Colon (tissue), 2 donors: ENCODE measurements around the gene APELA.
"Not testable (repeated sequence)": the region's sequence is repeated elsewhere in the genome, so short reads cannot be mapped to it uniquely, and the experiment has no call there.

Experiments
- FAIRE-seq: peaks from 2 replicates; lab custom pipeline; 2012; peaks lifted over from hg19 to GRCh38; lab: Jason Lieb, UNC
- donor health status: control.
- donor health status: control.

The APELA gene, protein sequence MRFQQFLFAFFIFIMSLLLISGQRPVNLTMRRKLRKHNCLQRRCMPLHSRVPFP

DNA sequence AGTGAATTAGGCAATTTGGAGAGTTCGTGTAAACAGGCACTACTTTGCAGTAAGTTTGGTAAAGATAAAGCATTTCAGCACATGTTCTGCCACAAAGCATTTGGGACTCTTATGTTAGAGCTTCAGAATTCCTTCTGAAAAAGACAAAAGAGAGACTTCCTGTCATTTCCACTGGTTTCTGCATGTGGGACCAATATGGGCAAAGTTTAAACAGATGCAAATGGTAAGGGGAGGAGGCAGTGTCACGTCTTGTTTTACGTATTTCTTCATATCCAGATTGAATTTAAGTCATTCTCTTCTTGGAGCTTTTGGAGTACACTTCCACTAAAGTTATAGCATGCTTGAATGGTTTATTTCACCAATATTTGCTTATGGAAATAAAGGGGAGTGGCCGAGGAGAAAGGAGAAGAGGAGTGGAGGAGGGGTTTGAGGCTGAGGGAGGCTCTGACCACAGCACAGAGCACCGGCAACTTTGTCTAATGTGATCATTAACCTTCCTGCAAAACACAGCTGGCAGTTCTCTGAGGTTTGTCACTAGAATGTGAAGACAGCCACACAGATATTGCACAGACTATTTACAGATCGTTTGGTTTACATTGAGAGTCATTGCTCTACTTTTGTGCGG is at the start of gene APELA:
Gene APELA (plus strand): TSS at position 479 of the 625 bp plus-strand sequence. CDS start 154 bp downstream, outside the sequence.
- no peak for FAIRE-seq

DNA sequence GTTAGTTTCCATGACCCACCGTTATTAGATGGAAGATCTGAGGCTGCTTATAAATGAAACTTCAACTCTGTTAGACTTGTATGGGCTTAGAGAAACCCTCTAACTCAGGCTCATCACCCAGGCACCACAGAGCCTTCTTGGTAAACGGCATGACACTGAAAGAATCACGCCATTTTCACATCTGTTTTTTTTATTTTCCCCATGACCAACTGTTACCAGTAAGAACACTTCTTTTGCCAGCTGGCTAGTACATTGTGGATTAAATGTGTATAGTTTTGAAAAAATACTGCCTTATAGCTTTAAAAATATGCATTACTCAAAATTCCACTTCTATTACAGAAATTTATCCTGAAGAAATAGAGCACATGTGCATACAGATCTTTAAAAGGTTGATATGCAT is 48.0 kb upstream of the APELA start:
- FAIRE-seq = no peak

DNA sequence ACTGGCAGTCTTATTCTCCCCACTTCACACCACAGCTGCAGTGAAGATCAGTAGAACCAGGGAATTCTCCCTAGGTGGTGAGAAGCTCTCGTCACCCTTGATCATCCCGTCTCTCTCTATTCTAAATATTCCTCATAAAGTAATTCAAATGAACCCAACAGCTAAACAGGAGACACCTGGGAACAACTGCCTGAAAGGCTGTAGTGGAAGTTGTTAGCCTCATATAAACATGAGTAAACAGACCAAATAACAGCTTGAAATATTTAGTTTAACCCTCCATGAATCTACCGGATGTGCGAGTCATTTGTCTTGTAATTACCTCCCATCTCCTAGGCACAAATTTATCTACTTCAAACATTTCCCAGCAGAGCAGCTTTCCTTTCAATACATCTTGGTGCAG is 30.4 kb upstream of the APELA start:
- FAIRE-seq = no peak

DNA sequence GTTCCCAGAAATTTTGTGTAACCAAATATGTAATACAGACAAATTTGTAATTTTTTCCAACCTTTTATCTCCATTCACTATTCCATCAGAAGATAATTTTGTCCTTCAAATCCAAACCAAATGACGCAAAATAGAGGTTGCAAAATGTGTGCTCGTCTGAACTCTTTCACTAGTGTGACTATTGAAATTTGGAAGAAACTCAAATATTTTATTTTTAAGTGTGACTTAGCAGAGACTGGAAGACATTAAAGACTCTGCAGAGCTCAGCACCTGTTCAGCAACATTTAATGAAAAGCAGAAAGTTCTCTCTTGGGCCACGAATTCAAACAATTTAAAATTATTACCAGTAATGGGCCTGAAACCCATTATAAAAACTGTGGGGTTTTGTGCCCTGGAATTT is 30.0 kb upstream of the APELA start:
- no peak for FAIRE-seq

DNA sequence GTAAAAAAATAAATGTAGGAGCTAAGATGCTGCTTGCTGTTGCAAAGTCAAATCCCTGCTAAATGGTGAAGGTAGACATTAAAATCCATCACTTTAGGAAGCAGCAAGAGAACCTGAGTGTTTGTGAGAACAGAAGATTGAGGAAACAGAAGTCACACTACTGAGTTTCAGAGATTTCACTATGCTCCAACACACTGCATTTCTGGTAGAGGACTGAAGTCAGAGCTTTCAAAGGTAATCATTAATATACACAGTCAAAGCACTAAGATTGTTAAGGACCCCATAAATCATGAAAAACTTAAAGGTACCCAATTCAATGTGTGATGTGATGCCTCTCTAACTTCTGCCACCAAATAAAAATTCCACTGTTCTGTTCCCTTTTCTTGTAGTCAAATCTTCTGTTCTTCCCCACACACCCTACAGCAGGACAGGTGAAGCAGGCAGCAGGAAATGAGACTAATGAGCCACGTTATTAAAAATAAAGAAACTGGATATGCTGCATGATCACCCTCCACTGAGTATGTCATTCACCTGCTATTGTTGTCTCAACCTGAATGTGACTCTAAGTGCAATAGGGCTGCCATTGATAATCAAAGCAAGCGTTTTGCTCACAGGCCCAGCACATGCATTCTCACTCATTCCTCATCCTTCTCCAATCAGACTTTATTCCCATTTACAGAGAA is 28.9 kb upstream of the APELA start:
- no peak for FAIRE-seq

DNA sequence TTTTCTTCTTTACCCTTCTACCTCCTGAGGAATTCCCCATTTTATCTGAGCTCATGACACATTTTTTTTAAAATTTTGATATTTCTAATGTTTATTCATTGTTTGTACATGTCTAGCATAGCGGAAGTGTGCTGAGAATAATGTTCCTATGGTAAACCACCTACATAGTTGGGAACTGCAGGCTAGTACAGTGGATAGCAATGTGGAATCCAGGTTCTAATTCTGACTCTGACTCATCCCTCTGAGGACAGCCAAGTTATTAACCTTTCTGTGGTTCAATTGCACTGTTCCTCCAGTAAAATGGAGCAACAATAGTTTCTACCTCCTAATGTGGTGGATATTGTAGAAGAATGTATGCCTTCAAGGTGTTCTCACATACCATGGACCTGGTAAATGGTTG is 20.6 kb upstream of the APELA start:
- FAIRE-seq = no peak

DNA sequence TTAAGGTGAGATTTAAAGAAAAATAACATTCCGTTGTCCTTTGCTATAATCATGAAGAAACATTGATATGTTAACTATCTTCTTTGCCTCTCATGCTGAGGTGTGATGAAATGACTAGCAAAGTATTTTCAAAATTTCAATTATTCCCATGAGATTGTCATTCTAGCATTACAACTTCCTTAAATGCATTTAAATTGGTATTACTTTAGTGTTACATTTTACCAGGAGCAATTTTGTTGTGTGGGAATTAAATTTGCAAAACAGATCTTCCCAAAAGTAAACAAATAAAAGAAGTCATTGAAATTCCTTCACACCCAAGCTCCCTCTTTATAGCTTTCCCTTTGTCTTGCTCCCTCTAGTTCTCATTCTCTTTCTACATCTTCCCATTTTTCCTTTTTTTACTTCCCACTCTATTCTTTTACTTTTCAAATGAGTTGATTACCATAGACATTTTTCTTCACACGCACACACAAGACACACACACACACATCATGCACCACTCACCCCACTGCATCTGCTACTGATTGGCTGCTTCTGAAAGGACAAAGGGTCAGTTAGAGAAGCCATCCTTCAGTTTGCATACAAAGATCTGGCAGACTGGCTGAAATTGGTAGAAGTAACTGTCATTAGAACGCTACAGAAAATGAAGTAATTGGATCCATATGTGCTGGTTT is 10.0 kb upstream of the APELA start:
- no peak for FAIRE-seq

DNA sequence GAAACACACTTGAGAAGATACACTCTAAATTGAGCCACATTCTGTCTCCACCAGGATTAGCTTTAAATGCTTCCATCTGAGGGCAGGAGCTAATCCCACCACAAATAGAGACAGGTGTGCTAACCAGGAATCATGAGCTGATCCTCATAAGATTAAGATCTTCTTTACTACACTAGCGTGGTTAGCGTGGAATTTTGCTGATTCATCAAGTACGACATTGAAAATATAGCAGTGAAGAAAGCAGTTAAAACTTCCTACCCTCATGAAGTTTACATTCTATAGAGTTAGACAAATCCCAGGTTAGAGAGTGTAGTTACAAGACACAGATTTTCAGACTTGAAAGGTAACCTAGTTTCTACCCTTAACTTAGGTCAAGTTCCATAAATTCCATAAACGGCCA is 5.3 kb upstream of the APELA start:
- FAIRE-seq = no peak

DNA sequence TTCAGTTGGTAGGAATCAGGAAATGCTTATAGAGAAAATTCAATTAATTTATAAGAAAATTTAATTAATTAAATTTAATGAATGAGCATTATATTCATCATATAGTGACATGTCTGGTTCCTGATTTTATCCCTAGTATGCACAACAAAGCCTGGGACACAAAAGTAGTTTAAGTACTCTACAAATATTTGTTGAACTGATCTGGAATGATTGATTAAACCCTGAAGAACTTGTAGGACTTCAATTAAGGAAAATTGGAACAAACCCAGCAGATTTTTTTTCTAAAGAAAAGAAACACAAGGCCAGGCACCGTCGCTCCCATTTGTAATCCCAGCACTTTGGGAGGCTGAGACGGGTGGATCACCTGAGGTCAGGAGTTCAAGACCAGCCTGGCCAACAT is 4.5 kb upstream of the APELA start:
- no peak for FAIRE-seq

DNA sequence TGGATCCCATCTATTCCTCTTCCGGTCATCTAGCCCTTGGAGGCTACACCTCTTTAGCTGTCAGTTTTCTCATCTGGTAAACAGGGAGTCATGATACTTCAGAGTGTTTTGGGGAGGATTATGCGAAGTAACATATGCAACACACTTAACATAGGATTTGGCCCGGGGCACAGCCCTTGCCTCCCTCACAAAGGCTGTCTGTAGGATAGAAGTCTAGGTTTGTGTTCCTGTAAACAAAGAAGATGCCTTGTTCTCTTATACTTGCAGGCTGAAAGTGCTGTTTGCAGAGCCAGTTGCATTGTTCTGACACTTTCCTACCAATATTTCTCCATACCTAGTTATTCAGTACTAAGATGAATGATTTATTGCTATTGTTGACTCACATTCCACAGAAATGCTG is 2.2 kb upstream of the APELA start:
- no peak for FAIRE-seq

DNA sequence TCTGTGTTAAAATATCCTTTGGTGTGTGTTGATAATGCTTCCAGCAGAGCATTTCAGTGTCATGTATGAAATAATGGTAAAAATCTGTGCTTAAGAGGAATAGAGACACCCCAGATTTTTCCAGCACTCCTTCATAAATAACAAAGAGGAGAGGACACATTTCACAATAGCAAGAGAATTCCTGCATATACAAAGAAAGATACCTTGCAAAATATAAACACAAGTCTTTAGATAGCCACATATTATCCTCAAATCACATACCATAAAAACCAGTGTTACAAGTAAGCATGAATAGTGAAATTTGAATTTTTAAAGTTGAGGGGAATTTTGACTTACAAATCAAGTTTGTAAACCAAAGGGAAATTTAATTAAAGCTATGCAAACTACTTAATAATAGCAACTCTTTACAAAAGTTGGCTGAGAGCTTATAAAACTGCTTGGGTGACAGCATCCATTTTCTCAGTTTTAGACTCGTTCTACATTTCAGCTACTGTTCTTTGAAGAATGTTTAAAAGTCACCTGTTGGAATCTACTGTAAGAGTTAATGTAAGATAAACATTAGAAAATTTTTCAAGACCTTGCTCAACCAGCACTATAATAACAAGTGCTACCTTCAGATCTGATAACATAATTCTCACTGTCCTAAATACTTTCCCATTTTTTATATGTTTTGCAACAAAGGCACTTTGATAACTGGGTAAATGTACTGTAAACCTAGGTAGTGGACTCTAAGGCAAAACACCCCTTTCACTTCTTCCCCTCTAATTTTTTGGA is 3.7 kb downstream of the APELA start:
- FAIRE-seq = no peak

DNA sequence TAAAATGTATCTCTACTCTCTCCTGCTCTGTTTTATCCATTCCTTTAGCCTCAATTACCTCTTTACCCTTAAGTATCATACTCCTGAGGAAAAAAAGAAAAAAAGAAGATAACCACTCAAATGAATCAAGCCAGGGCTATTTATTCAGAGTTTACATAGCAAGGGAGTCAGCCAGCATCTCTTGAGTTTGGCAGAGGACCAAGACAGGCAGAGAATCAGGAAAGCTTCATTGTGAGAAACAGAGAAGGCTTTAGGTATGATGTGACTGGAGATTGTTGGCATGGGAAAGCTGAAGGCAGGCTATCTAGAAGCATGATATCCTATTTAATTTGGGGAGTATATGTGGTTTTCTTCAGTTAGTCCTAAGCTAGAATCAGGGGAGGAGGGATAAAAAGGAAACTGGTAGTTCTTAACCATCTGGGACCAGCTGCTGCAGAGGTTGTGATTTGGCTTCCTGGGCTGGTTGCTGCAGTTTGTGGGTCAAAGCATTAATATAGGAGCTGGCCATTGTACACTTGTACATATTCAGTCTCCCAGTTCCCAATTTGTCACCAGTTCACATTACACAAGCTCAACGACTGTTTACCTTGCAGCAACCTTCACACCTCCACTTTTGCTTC is 11.2 kb downstream of the APELA start:
- no peak for FAIRE-seq

DNA sequence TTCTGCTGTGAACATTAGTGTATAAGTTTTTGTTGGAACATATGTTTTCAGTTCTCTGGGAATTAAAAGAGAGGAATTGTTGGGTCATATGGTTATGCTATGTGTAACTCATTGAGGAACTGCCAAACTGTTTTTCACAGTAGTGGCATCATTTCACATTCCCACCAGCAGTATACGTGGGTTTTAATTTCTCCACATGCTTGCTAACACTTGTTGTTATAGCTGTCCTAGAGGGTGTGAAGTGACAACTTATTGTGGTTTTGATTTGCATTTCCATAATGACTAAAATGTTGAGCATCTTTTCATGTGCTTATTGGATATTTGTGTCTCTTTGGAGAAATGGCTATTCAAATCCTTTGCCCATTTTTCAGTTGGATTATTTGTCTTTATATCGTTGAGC is 13.7 kb downstream of the APELA start:
- FAIRE-seq = no peak

DNA sequence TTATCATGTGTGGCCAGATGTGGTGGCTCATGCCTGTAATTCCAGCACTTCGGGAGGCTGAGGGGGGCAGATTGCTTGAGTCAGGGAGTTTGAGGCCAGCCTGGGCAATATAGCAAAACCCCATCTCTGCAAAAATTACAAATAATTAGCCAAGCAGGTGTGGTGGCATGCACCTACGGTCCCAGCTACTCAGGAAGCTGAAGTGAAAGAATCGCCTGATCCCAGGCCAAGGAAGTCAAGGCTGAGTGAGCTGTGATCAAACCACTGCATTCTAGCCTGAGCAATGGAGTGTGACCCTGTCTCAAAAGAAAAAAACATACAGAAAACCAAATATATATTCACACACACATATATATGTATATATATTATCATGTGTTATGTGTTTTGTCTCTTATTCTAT is 15.0 kb downstream of the APELA start:
- FAIRE-seq = no peak

DNA sequence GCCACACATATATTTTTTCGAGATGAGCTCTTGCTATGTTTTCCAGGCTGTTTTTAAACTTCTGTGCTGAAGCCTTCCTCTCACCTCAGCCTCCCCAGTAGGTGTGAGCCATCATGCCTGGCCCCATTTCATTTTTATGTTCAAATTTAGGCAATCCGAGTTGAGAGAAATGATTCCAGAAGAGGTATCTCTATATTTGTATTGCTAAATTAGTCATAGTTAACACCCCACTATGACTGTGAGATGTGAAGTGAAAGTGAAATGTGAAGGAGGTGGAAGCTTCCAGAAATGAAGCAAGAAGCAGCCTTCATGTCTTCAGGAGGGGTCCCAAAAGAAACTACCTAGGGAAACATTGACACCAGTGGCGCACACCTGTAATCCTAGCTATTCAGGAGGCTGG is 17.7 kb downstream of the APELA start:
- no peak for FAIRE-seq

DNA sequence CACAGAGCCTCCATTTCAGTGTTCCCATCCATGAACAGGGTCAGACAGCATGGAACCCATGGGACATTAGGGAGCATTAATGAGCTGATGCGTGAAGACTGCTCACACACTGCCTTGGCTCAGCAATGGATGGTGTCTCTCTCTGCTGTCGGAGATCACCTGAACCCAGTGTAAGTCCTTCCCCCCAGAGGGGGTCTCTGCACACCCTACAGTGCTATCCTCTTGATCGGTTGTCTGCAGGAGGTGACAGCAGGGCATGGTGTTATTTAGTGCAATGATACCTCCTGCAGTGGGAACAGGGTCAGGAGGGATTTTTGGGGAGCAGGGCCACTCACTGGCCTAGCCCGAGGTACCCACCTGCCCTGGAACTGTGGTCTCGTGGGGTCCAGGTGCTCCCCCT is 25.6 kb downstream of the APELA start:
- FAIRE-seq = no peak

DNA sequence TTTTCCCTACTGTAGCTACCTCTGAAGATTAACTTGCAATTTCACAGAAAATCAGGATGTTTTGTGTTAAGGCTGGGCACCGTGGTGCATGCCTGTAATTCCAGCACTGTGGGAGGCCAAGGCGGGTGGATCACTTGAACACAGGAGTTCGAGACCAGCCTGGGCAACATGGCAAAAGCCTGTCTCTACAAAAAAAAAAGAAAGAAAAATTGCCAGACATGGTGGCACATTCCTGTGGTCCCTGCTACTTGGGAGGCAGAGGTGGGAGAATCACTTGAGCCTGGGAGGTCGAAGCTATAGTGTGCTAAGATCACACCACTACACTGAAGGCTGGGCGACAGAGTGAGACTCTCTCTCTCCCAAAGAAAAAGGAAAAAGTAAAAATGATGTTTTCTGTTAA is 27.4 kb downstream of the APELA start:
- FAIRE-seq = no peak

DNA sequence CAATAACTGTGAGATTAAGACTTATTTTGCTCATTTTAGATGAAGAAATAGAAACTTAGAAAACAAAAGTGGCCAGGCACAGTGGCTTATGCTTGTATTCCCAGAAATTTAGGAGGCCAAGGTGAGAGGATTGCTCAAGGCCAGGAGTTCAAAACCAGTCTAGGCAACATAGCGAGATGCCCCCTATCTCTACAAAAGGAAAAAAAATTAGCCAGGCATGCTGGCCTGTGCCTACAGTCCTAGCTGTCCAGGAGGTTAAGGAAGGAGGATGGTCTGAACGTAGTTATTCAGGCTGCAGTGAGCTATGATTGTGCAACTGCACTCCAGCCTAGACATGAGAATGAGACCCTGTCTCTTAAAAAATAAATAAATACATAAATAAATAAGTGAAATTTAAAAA is 28.0 kb downstream of the APELA start:
- FAIRE-seq = no peak

DNA sequence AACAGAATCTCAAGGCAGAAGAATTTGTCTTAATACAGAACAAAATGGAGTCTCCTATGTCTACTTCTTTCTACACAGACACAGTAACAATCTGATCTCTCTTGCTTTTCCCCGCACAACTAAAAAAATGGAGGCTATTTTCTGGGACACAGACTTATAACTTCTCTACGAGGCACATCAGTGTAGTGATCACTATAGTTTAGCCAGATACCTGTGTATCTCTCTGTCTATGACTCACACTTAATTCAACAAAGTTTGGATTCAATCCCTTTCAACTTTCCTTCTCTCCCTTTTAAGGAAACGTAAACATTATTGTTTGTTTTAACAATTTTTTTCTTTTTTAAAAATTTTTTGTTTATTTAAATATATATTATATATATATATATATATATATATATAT is 29.4 kb downstream of the APELA start:
- no peak for FAIRE-seq

DNA sequence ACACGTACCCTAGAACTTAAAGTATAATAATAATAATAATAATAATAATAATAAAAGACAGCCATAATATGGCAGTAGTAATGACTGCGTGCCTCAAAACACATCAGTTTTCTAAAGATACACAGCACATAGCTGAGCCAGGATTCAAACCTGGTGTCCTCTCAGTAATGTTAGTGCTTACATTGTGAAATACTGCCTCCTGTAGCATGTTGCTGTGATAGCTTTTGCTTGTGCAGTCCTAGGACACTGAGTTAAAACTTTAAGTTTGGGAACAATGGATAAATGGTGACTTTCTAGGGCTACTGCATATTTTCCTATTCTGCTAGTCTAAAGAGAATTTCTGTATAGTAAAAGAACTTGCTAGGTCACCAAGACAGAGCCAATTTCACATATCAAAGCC is 36.5 kb downstream of the APELA start:
- not testable (repeated sequence) for FAIRE-seq

DNA sequence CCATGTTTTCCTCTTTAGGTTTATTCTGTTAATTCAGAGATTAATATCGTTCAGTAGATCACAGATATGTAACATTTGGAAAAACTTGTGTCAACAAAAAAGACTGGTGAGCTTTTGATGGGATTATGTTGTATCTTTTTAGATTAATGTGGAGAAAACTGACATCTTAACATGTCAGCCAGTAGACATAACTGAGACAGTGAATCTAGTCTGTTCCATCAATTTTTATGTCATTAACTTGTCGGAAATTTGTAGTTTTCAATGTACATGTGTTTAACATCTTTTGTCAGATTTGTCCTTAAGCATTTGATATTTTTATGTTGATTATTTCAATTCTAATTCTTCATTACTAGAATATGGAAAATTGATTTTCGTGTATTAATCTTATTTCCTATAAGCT is 42.0 kb downstream of the APELA start:
- no peak for FAIRE-seq

DNA sequence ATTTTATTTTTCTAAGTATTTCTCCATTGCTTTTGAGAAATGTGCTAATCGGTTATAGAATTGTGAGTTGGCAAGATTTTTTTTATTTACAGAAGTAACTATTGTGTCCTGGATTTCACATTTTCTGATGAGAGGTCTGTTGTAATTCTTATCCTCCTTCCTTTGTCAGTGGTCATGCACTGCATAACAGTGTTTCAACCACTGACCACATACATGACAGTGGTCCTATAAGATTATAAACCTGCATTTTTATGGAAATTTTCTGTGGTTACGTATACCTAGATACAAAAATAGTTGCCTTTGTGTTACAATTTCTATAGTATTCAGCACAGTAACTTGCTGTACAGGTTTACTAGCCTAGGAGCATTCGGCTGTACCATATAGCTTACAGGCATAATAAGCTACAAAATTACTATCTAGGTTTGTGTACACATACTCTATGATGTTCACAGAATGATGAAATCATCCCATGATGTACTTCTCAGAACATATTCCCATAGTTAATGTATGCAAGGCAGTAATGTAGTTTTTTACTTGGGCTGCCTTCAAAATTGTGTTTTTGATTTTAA is 47.8 kb downstream of the APELA start:
- FAIRE-seq = no peak
